HTERT RPE-1 (cell line): ENCODE results near the gene ACACB.
"Not testable (repeated sequence)": the region's sequence is repeated elsewhere in the genome, so short reads cannot be mapped to it uniquely, and the experiment has no call there.

Experiments
- in situ Hi-C: fragments of 300-500 bp; cut with MboI; formaldehyde crosslinking; loops from 4 replicates; pipeline ENCODE4 v1.14.3; 2020; ENCODE audit warnings: low sequenced_read_pairs

ACACB gene

GRCh38 chr12:109139360-109139759 lies 23.0 kb downstream of the ACACB start:
- in situ Hi-C loops = no loop called here

DNA sequence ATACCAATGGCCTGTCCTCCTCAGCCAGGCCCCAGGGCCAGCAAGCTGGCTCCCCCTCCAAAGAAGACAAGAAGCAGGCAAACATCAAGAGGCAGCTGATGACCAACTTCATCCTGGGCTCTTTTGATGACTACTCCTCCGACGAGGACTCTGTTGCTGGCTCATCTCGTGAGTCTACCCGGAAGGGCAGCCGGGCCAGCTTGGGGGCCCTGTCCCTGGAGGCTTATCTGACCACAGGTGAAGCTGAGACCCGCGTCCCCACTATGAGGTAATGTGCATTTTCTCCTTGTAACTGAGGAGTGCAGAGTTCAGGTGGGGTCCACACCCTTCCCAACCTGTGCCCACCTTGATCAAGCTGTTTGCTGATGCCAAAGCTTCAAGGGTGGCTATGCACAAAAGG lies 23.4 kb downstream of the ACACB start:
- in situ Hi-C loops = no loop called here

- in situ Hi-C loops = no loop called here
Observed at GRCh38 chr12:109140560-109140959, 24.2 kb downstream of the ACACB start.

DNA sequence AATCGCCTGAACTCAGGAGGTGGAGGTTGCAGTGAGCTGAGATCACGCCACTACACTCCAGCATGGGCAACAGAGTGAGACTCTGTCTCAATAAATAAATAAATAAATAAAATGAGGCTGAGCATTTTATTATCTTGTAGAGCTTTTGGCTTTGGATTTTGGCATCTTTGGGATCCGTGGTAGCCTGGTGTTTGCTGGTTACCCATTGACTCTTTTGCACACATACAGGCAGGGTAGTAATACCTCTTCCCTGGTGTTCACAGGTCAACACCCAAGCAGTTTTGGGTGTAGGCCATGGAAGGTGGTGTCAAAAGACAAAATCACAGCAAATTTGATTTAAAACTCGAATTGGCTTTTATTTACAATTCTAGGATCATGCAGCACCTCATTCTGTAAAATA lies 27.8 kb downstream of the ACACB start:
- in situ Hi-C loops = no loop called here

- in situ Hi-C loops = not testable (repeated sequence)
Observed at GRCh38 chr12:109147126-109147525, 30.7 kb downstream of the ACACB start.

GRCh38 chr12:109147954-109148353 lies 31.6 kb downstream of the ACACB start:
- in situ Hi-C loops = no loop called here

- in situ Hi-C loops = no loop called here
Observed at GRCh38 chr12:109150124-109150640, 33.8 kb downstream of the ACACB start.

GRCh38 chr12:109151457-109151856 lies 35.1 kb downstream of the ACACB start:
- in situ Hi-C loops = no loop called here

DNA sequence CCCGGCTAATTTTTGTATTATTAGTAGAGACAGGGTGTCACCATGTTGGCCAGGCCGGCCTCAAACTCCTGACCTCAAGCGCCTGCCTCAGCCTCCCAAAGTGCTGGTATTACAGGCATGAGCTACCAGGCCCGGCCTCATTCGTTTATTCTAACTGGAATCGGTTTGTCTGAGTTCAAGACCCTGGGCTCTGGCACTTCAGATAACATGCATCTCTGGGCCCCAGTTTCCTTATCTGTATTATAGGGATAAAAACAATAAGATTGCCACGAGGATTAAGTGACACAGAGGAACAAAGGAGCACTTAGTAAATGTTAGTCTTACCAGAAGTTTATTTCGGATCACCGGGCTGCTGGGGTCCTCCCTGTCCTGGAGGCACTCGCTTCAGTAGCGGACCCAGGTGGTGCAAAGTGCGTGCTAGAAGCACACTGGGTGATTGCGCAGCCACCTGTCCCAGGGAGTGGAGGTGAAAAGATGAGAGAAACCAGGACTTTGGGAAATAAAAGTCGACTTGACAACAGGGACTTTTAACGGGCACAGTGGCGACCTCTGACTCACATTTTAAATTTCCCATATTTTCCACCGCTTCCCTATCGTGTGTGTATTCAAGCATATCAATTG lies 37.5 kb downstream of the ACACB start:
- in situ Hi-C loops = no loop called here

DNA sequence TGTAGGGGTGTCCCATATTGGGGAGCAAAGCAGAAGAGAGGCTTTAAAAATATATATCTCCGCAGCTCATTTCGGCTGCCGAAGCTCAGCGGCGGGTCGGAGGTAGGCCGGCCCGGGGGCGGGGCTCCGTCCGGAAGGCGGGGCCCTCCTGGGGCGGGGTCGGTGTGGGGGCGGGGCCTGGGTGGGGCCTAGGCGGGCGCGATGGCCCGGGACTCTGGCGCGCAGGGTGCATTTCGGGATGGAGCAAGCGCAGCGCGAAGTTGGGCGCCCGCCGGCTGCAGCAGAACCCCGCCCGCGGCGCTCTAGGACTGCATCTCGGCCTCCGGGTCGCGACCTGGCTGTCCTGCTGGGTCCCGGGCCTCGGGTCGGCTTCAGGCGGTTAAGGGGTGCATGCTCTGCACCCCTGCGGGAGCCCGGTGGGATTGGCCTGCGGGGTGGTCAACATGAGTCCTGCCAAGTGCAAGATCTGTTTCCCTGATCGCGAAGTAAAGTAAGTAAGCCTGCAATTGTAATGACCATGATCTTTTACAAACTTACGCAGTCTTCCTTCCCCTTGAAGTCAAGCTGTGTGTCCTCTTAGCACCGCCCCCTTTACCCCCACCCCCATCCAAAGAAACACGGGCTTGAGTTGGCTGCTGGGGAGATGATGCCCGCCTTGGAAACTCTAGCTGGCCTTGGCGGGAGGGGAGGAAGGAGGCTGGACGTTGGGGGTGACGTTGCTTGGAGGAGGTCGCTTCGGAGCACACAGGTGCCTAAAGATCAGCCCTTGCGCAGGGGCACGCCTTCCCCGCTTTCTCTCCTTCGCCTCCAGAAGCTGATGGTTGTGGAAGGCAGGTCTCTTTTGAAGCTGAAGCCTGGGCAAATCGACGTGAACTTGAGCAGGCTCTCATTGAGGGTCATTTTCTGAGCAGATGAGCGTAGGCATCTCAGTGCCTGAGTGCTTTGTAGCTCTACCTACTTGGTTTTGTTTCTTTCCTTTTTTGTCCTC lies 38.4 kb downstream of the ACACB start:
- in situ Hi-C loops = no loop called here

- in situ Hi-C loops = no loop called here
Observed at GRCh38 chr12:109156036-109156435, 39.6 kb downstream of the ACACB start.

DNA sequence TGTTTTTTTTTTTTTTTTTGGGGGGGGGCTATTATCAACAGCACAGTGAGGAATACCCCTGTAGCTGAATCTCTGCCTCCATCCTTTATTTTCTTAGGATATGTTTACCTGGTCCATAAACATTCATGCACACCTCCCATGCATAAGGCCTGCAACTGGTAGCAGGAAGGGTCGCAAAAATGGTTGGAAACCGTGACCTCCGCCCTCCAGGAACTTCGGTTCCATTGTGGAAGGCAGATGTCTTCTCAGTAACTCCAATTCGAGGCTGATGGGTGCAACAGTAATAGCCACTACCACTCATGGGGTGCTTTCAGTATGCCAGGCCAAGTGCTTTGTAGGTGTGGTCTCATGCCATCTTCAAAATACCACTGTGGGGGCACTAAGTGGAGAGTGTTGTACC lies 40.2 kb downstream of the ACACB start:
- in situ Hi-C loops = no loop called here

DNA sequence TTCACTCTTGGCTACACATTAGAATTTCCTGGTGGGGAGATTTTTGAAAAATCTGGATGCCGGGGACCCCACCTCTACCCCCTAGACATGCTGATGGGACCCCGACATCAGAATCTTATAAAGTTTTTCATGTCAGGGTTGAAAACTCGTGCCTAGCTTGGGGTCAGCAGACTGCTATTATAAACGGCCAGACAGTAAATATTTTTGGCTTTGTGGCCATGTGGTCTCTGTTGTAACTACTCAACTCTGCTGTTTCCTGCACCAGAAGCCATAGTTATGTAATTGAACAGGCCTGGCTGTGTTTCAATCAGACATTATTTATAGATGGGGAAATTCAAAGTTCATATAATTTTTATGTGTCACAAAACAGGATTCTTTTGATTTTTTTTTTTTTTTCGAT lies 41.6 kb downstream of the ACACB start:
- in situ Hi-C loops = no loop called here

DNA sequence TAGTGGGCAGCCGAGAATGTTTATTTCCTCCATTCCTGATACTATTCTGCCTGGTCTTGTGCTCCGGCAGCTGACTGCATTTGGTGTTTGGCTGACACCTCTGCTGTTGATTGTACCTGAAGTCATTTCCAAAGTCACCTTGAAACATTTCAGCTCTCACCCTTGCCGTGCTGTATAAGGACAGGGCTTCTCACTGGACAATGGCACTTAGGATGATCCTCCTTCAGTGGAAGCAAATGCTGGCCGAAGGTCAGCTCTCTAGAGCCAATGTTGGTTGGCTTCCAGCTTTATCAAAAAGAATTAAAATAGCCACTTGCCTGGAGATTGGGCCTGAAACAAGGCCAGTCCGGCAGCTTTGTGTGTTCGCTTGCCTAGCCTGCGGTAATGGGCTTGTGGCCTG lies 44.0 kb downstream of the ACACB start:
- in situ Hi-C loops = no loop called here

DNA sequence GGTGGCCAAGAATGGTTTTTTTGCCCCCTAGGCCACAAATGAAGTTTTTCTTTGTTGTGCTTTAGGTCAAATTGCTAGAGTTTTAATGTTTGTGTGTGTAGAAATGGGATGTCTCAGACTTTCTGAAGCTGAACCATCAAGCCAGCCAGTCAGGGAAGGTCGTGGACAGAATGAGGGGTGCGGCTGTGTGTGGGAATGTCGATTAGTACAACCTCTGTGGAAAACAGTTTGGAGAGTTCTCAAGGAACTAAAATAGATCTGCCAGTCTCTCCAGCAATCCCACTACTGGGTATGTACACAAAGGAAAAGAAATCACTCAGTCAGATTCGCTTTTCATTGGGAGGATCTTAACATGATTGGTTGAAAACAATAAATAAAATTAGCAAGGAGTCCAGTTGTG lies 44.5 kb downstream of the ACACB start:
- in situ Hi-C loops = no loop called here

DNA sequence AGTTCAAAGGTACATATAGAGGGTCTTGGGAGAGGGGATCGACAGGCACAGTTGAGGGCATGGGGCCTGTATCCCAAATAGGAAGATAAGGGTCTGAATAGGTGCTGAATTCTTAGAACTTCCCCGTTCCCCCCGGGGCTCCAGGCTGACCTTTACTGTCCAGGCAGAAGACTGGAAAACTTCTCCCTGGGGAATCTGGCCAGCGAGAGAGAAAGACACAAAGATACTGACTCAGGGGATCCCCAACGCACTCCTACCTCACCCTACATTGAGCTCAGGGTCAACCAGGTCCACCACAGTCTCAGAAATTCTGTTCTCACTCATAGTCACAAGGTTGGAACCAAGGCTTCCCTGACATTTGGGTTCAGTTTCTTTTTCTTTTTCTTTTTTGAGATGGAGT lies 46.2 kb downstream of the ACACB start:
- in situ Hi-C loops = no loop called here

- in situ Hi-C loops = no loop called here
Observed at GRCh38 chr12:109163167-109163566, 46.8 kb downstream of the ACACB start.

GRCh38 chr12:109165599-109165998 lies 49.2 kb downstream of the ACACB start:
- in situ Hi-C loops = no loop called here

DNA sequence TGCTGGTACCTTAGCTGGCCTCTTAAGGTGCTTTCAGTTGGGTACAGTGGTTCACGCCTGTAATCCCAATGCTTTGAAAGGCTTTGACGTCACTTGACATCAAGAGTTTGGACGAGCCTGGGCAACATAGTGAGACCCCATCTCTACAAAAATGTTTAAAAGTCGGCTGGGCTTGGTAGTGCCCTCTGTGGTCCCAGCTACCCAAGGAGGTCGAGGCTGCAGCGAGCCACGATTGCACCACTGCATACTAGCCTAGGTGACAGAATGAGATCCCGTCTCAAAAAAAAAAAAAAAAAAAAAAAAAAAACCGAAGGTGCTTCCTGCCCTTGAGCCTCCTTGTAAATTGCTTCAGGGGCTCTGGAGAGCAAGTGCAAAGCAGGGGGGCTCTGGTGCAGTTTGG lies 50.0 kb downstream of the ACACB start:
- in situ Hi-C loops = no loop called here

DNA sequence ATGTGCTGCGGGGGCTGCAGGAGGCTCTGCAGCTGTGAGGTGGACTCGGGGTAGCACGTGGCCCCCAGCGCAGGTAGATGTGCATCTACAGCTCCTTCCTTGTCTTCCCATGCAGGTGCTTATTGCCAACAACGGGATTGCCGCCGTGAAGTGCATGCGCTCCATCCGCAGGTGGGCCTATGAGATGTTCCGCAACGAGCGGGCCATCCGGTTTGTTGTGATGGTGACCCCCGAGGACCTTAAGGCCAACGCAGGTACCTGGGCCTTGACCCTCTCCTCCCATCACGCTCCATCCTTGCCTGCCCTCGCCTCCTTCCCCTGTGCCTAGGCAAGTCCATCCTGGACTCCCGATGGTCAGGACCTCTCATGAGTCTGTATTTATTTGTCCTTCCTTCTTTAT lies 51.4 kb downstream of the ACACB start:
- in situ Hi-C loops = no loop called here

DNA sequence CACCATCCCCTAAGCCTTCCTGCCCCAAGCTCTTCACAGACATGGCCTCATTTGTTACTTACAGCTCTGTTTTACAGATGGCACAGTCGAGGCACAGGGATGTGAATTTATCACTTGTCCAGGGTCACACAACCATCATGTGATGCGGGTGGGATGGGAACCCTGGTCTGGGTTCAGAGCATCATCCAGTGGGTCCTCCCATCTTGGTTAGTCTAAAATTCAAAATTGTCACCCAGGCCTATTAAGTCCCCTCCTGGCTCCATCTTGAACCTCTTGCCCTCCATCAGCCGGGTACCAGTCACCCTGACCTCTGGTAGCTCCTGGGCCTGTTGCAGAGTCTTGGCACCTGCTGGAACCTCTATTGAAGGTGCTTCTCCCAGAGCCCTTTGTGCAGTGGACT lies 52.9 kb downstream of the ACACB start:
- in situ Hi-C loops = no loop called here

DNA sequence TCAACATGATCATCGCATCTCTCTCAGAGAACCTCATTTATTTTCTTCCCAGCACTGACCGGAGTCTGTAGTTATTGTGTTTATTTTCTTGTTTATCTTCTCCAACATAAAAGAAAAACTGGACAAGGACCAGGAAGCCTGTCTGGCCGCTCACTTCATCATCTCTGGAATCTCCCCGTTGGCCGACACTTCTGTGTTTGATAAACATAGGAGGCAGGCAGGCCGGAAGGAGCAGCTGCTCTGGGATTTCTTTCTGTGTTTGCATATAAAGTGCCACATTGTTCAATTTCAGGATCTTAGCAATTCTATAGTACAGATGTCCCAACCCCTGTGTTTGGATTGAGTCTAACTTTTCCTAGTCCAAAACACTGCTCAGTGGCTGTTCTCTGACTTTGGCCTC lies 53.3 kb downstream of the ACACB start:
- in situ Hi-C loops = no loop called here
